Esophagus squamous epithelium (tissue), 4 donors: ENCODE data around the gene DEFB112.

Experiments
- POLR2A ChIP-seq, 4 donors: fragments of 450-650 bp; IDR thresholded peaks; one replicate each; pipeline ENCODE4 v1.6.1; 2017; ENCODE audit warnings: antibody characterized with exemption in 4 of 4, mild to moderate bottlenecking in 4 of 4, moderate library complexity in 3 of 4
- TF ChIP-seq, protein P1 (sequence below), 6 experiments: fragments of 450-650 bp in 4 of 6; fragments of 200-600 bp in 2 of 6; sonication (generic) in 2 of 6; IDR thresholded peaks; one replicate each; pipeline ENCODE4 v1.5.1; 2016 to 2019; ENCODE audit warnings: antibody characterized with exemption in 6 of 6, mild to moderate bottlenecking in 4 of 6, moderate library complexity in 4 of 6

DNA sequence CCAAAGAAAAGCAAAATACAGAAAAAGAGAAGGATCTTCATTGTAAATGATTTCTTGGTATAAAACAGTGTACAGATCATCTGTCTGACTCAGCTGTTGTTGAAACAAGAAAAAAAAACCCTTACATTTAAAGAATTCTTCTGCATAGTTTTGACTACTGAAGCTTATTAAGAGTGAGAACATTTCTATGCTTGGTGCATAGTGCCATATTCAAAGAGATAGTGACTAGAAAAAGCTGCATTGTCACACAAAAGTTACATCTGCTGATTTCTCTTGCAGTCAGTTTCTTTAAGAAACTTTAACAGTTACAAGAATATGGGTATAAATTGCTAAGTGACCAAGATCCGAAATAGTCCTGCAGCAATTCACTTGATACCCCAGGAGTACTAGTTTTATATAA, at the start of gene DEFB112:
- TF ChIP-seq, protein P1, sequence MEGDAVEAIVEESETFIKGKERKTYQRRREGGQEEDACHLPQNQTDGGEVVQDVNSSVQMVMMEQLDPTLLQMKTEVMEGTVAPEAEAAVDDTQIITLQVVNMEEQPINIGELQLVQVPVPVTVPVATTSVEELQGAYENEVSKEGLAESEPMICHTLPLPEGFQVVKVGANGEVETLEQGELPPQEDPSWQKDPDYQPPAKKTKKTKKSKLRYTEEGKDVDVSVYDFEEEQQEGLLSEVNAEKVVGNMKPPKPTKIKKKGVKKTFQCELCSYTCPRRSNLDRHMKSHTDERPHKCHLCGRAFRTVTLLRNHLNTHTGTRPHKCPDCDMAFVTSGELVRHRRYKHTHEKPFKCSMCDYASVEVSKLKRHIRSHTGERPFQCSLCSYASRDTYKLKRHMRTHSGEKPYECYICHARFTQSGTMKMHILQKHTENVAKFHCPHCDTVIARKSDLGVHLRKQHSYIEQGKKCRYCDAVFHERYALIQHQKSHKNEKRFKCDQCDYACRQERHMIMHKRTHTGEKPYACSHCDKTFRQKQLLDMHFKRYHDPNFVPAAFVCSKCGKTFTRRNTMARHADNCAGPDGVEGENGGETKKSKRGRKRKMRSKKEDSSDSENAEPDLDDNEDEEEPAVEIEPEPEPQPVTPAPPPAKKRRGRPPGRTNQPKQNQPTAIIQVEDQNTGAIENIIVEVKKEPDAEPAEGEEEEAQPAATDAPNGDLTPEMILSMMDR (IDR thresholded peaks at IDR 0.05), result no peak
- no peak for TF ChIP-seq POLR2A (IDR thresholded peaks at IDR 0.05)
